HG02884 (cell line): Measurements from ENCODE around the gene TNFRSF13B.

Experiments used
- ATAC-seq: cut with Tn5 transposase; IDR thresholded peaks from one replicate; pipeline ENCODE4 v1.9.1; 2021; ENCODE audit warnings: mild to moderate bottlenecking, moderate library complexity; ENCODE audit not compliant: unreplicated experiment

TNFRSF13B gene

GRCh38 chr17:16940116-16940881 is 31.6 kb downstream of the TNFRSF13B start:
- no peak for ATAC-seq

- no peak for ATAC-seq
Observed at GRCh38 chr17:16939606-16940115, 32.3 kb downstream of the TNFRSF13B start.

- ATAC-seq = no peak
Observed at GRCh38 chr17:16939208-16939576, 32.7 kb downstream of the TNFRSF13B start.

GRCh38 chr17:16938496-16939207 is 33.3 kb downstream of the TNFRSF13B start:
- ATAC-seq = no peak

GRCh38 chr17:16938031-16938430 is 33.9 kb downstream of the TNFRSF13B start:
- ATAC-seq = no peak

- ATAC-seq = no peak
Observed at GRCh38 chr17:16937431-16937830, 34.5 kb downstream of the TNFRSF13B start.

- ATAC-seq = no peak
Observed at GRCh38 chr17:16936536-16937310, 35.2 kb downstream of the TNFRSF13B start.

- ATAC-seq = no peak
Observed at GRCh38 chr17:16935786-16936185, 36.1 kb downstream of the TNFRSF13B start.

- no peak for ATAC-seq
Observed at GRCh38 chr17:16935241-16935663, 36.7 kb downstream of the TNFRSF13B start.

GRCh38 chr17:16934836-16935235 is 37.1 kb downstream of the TNFRSF13B start:
- no peak for ATAC-seq

- no peak for ATAC-seq
Observed at GRCh38 chr17:16934133-16934795, 37.7 kb downstream of the TNFRSF13B start.

- ATAC-seq = no peak
Observed at GRCh38 chr17:16933317-16934132, 38.4 kb downstream of the TNFRSF13B start.

GRCh38 chr17:16932611-16933010 is 39.3 kb downstream of the TNFRSF13B start:
- ATAC-seq = no peak

- ATAC-seq = no peak
Observed at GRCh38 chr17:16932156-16932555, 39.8 kb downstream of the TNFRSF13B start.

- no peak for ATAC-seq
Observed at GRCh38 chr17:16931318-16932060, 40.4 kb downstream of the TNFRSF13B start.

- ATAC-seq = no peak
Observed at GRCh38 chr17:16930571-16931317, 41.2 kb downstream of the TNFRSF13B start.

GRCh38 chr17:16929757-16930520 is 42.0 kb downstream of the TNFRSF13B start:
- ATAC-seq = no peak
